Thyroid gland (tissue), 4 donors: ENCODE measurements around the gene PLEKHF1. TPM values are rescaled to one million over a fixed set of nuclear protein-coding genes. Genes with fewer than 3 reads are reported as not detected.

Source experiments
- DNase-seq, 2 donors: peaks; one replicate each; pipeline ENCODE4 v3.0.0-alpha.2; 2019
- H3K27ac ChIP-seq, 3 donors: fragments of 200-600 bp; sonication (generic); 1 replicate in 2 of 3; 2 replicates in 1 of 3; pipeline ENCODE4 v1.5.1; 2016 to 2019; ENCODE audit warnings: mild to moderate bottlenecking in 1 of 3, moderate library complexity in 1 of 3
- H3K27me3 ChIP-seq: fragments of 200-600 bp; sonication (generic); one replicate; pipeline ENCODE4 v1.5.1; 2019
- H3K36me3 ChIP-seq, 2 donors: fragments of 200-600 bp; sonication (generic); one replicate each; pipeline ENCODE4 v1.5.1; 2016 to 2019
- H3K4me1 ChIP-seq, 2 donors: fragments of 200-600 bp; sonication (generic); one replicate each; pipeline ENCODE4 v1.5.1; 2017 to 2019
- H3K4me3 ChIP-seq, 3 donors: fragments of 200-600 bp; sonication (generic); replicated peaks in 1 of 3; 1 replicate in 2 of 3; 2 replicates in 1 of 3; pipeline ENCODE4 v1.5.1; 2016; ENCODE audit warnings: mild to moderate bottlenecking in 1 of 3
- H3K9me3 ChIP-seq: fragments of 200-600 bp; sonication (generic); one replicate; pipeline ENCODE4 v1.5.1; 2017
- POLR2A ChIP-seq, 2 donors: fragments of 450-650 bp; IDR thresholded peaks; one replicate each; pipeline ENCODE4 v1.6.1; 2017; ENCODE audit warnings: antibody characterized with exemption in 2 of 2, mild to moderate bottlenecking in 2 of 2, moderate library complexity in 1 of 2
- WGBS, 2 donors: methylation state at CpG; one replicate each; pipeline ENCODE4 v1.1.5; 2017; 5-methylcytosine and 5-hydroxymethylcytosine counted together
- intact Hi-C: fragments of 100-400 bp; cut with DNase I; formaldehyde crosslinking; loops from one replicate; pipeline ENCODE4 v1.15.1; 2023
- total RNA-seq, 4 donors: library from RNA; depleted of rRNA; stranded (reverse); fragments of >200 nt; gene quantifications; one replicate each; pipeline ENCODE4 v1.2.3, GENCODE V29; 2016
- TF ChIP-seq, protein P1 (sequence below), 6 experiments: fragments of 200-600 bp in 3 of 6; fragments of 450-650 bp in 3 of 6; sonication (generic) in 3 of 6; IDR thresholded peaks; one replicate each; pipeline ENCODE4 v1.5.1; 2016 to 2019; ENCODE audit warnings: antibody characterized with exemption in 6 of 6, mild to moderate bottlenecking in 2 of 6, inconsistent platforms in 1 of 6, moderate library complexity in 1 of 6

Gene PLEKHF1
- total RNA-seq, 4 donors from 2014 or later = 12.1 to 20.3 (median 16.5) TPM

GRCh38 chr19:29677001-29677817 lies 11.9 kb downstream of the PLEKHF1 start:
- Histone ChIP-seq H3K4me1 (peaks cover 9 to 34% of the 10 kb centered on the region in 2 donors), H3K9me3 (no peaks in the 10 kb centered on the region), H3K27ac (peak overlapping the region; percentile 6 to 65 (median 27)), H3K36me3 (peaks cover 12 to 19% of the 10 kb centered on the region in 2 donors), H3K27me3 (no peaks in the 10 kb centered on the region), H3K4me3 (no peak overlapping the region)
- 88 to 94% methylated on average over 18 of the region's 23 CpGs for WGBS, 2 donors
- no peak for DNase-seq
- TF ChIP-seq, protein P1, sequence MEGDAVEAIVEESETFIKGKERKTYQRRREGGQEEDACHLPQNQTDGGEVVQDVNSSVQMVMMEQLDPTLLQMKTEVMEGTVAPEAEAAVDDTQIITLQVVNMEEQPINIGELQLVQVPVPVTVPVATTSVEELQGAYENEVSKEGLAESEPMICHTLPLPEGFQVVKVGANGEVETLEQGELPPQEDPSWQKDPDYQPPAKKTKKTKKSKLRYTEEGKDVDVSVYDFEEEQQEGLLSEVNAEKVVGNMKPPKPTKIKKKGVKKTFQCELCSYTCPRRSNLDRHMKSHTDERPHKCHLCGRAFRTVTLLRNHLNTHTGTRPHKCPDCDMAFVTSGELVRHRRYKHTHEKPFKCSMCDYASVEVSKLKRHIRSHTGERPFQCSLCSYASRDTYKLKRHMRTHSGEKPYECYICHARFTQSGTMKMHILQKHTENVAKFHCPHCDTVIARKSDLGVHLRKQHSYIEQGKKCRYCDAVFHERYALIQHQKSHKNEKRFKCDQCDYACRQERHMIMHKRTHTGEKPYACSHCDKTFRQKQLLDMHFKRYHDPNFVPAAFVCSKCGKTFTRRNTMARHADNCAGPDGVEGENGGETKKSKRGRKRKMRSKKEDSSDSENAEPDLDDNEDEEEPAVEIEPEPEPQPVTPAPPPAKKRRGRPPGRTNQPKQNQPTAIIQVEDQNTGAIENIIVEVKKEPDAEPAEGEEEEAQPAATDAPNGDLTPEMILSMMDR (IDR thresholded peaks at IDR 0.05) = no peak
- no peak for TF ChIP-seq POLR2A (IDR thresholded peaks at IDR 0.05)
- intact Hi-C loops = no loop called here

GRCh38 chr19:29678484-29679106 lies 13.3 kb downstream of the PLEKHF1 start:
- no peak for TF ChIP-seq POLR2A (IDR thresholded peaks at IDR 0.05)
- TF ChIP-seq, protein P1 (IDR thresholded peaks at IDR 0.05) = no peak
- peaks cover 9 to 26% of the 10 kb centered on the region in 2 donors for H3K4me1 ChIP-seq
- H3K36me3 ChIP-seq = peaks cover 12 to 19% of the 10 kb centered on the region in 2 donors
- peak in 1 of 2 donors; percentile 28 for DNase-seq
- H3K27me3 ChIP-seq = no peaks in the 10 kb centered on the region
- no peaks in the 10 kb centered on the region for H3K9me3 ChIP-seq
- 74 to 80% methylated on average over 10 to 17 of the region's 20 CpGs for WGBS, 2 donors
- intact Hi-C loops = no loop called here
- no peak overlapping the region for H3K4me3 ChIP-seq
- no peak overlapping the region for H3K27ac ChIP-seq

GRCh38 chr19:29679598-29680210 lies 14.4 kb downstream of the PLEKHF1 start:
- Histone ChIP-seq H3K27me3 (no peaks in the 10 kb centered on the region), H3K4me1 (peaks cover 9 to 26% of the 10 kb centered on the region in 2 donors), H3K9me3 (no peaks in the 10 kb centered on the region), H3K27ac (no peak overlapping the region), H3K4me3 (no peak overlapping the region), H3K36me3 (peaks cover 6 to 11% of the 10 kb centered on the region in 2 donors)
- 89 to 92% methylated on average over 9 of the region's 9 CpGs for WGBS, 2 donors
- DNase-seq = no peak
- intact Hi-C loops = no loop called here
- no peak for TF ChIP-seq POLR2A (IDR thresholded peaks at IDR 0.05)
- TF ChIP-seq, protein P1 (IDR thresholded peaks at IDR 0.05) = no peak

- Histone ChIP-seq H3K4me3 (no peak overlapping the region), H3K9me3 (no peaks in the 10 kb centered on the region), H3K36me3 (peaks cover 0 to 5% of the 10 kb centered on the region in 2 donors), H3K4me1 (peaks cover 9 to 26% of the 10 kb centered on the region in 2 donors), H3K27ac (peak overlapping the region in 1 of 3 donors; percentile 6), H3K27me3 (no peaks in the 10 kb centered on the region)
- WGBS, 2 donors = 63% methylated on average over 9 of the region's 12 CpGs; no CpG with 5 or more reads in 1 of the 2 donors
- peak in 1 of 2 donors; percentile 25 for DNase-seq
- intact Hi-C loops = no loop called here
- TF ChIP-seq, protein P1 (IDR thresholded peaks at IDR 0.05) = no peak
- no peak for TF ChIP-seq POLR2A (IDR thresholded peaks at IDR 0.05)
Observed at GRCh38 chr19:29680447-29680846, 15.2 kb downstream of the PLEKHF1 start.
